WTC11 (cell line): ENCODE measurements around the gene GALT. TPM values are rescaled to one million over a fixed set of nuclear protein-coding genes. Genes with fewer than 3 reads are reported as not detected.

ENCODE experiments used
- ATF1 ChIP-seq: sonication (generic); formaldehyde crosslinking; IDR thresholded peaks from 2 replicates; pipeline ENCODE4 v1.8.1; 2023; ENCODE audit warnings: mild to moderate bottlenecking, moderate library complexity, missing genetic modification reagents
- ELF4 ChIP-seq: sonication (generic); formaldehyde crosslinking; IDR thresholded peaks from 2 replicates; pipeline ENCODE4 v1.8.1; 2022; ENCODE audit warnings: low read depth, mild to moderate bottlenecking, moderate library complexity, missing genetic modification reagents
- EMX1 ChIP-seq: fragments of 250-450 bp; sonication (Bioruptor Pico); IDR thresholded peaks from 2 replicates; pipeline ENCODE4 v1.8.0; 2021; ENCODE audit warnings: mild to moderate bottlenecking
- ESRRA ChIP-seq: sonication (generic); formaldehyde crosslinking; IDR thresholded peaks from 2 replicates; pipeline ENCODE4 v1.8.1; 2022; ENCODE audit warnings: mild to moderate bottlenecking, missing genetic modification reagents, borderline replicate concordance
- ETV6 ChIP-seq: sonication (generic); formaldehyde crosslinking; IDR thresholded peaks from 2 replicates; pipeline ENCODE4 v1.8.1; 2022; ENCODE audit warnings: mild to moderate bottlenecking, missing genetic modification reagents
- FOXK1 ChIP-seq: sonication (generic); formaldehyde crosslinking; IDR thresholded peaks from 2 replicates; pipeline ENCODE4 v1.8.0; 2022; ENCODE audit warnings: mild to moderate bottlenecking, moderate library complexity, missing genetic modification reagents
- GABPB1 ChIP-seq: sonication (generic); formaldehyde crosslinking; IDR thresholded peaks from 2 replicates; pipeline ENCODE4 v1.8.1; 2023; ENCODE audit warnings: mild to moderate bottlenecking, missing genetic modification reagents
- GRHL2 ChIP-seq: fragments of 250-450 bp; sonication (Bioruptor Pico); IDR thresholded peaks from 2 replicates; pipeline ENCODE4 v1.8.0; 2022; ENCODE audit warnings: mild to moderate bottlenecking, moderate library complexity; ENCODE audit not compliant: insufficient replicate concordance, severe bottlenecking
- IRF2 ChIP-seq: sonication (generic); formaldehyde crosslinking; IDR thresholded peaks from 2 replicates; pipeline ENCODE4 v1.8.0; 2022; ENCODE audit warnings: low read depth, missing genetic modification reagents, borderline replicate concordance
- JAZF1 ChIP-seq: fragments of 250-450 bp; sonication (Bioruptor Pico); IDR thresholded peaks from 2 replicates; pipeline ENCODE4 v1.9.0; 2021; ENCODE audit warnings: moderate library complexity, mild to moderate bottlenecking, inconsistent platforms
- MXD4 ChIP-seq: fragments of 250-450 bp; sonication (Bioruptor Pico); IDR thresholded peaks from 2 replicates; pipeline ENCODE4 v1.8.0; 2021; ENCODE audit warnings: mild to moderate bottlenecking, moderate library complexity, borderline replicate concordance
- NFE2L1 ChIP-seq: sonication (generic); formaldehyde crosslinking; IDR thresholded peaks from 2 replicates; pipeline ENCODE4 v1.8.1; 2023; ENCODE audit warnings: missing genetic modification reagents
- NFYB ChIP-seq: sonication (generic); formaldehyde crosslinking; conservative IDR thresholded peaks from 2 replicates; pipeline ENCODE4 v1.8.0; 2022; ENCODE audit warnings: low read depth, missing genetic modification reagents
- NR1H2 ChIP-seq: sonication (generic); formaldehyde crosslinking; IDR thresholded peaks from 2 replicates; pipeline ENCODE4 v1.9.0; 2021; ENCODE audit warnings: mild to moderate bottlenecking, moderate library complexity, missing genetic modification reagents
- OVOL2 ChIP-seq: fragments of 250-450 bp; sonication (Bioruptor Pico); IDR thresholded peaks from 2 replicates; pipeline ENCODE4 v1.9.0; 2021; ENCODE audit warnings: mild to moderate bottlenecking, borderline replicate concordance
- PRRX2 ChIP-seq: fragments of 250-450 bp; sonication (Bioruptor Pico); IDR thresholded peaks from 2 replicates; pipeline ENCODE4 v1.8.0; 2021; ENCODE audit warnings: mild to moderate bottlenecking
- RORB ChIP-seq: fragments of 250-450 bp; sonication (Bioruptor Pico); IDR thresholded peaks from 2 replicates; pipeline ENCODE4 v1.9.0; 2021; ENCODE audit warnings: mild to moderate bottlenecking
- SOX15 ChIP-seq: fragments of 250-450 bp; sonication (Bioruptor Pico); IDR thresholded peaks from 2 replicates; pipeline ENCODE4 v1.9.0; 2021; ENCODE audit warnings: mild to moderate bottlenecking
- ZBTB21 ChIP-seq: sonication (generic); formaldehyde crosslinking; IDR thresholded peaks from 2 replicates; pipeline ENCODE4 v1.8.1; 2023; ENCODE audit warnings: mild to moderate bottlenecking, missing genetic modification reagents, borderline replicate concordance
- ZNF232 ChIP-seq: sonication (generic); formaldehyde crosslinking; IDR thresholded peaks from 2 replicates; pipeline ENCODE4 v1.8.0; 2022; ENCODE audit warnings: mild to moderate bottlenecking, missing genetic modification reagents
- ZNF396 ChIP-seq: fragments of 250-450 bp; sonication (Bioruptor Pico); IDR thresholded peaks from 2 replicates; pipeline ENCODE4 v1.8.0; 2021; ENCODE audit warnings: mild to moderate bottlenecking, moderate library complexity, borderline replicate concordance
- total RNA-seq: library from RNA; stranded (reverse); gene quantifications from 3 replicates; pipeline ENCODE4 v1.2.3, GENCODE V29; 2021
- TF ChIP-seq, protein P1 (sequence below): sonication (generic); formaldehyde crosslinking; IDR thresholded peaks from 2 replicates; pipeline ENCODE4 v1.8.1; 2022; ENCODE audit warnings: mild to moderate bottlenecking, moderate library complexity, missing genetic modification reagents
- TF ChIP-seq, protein P2 (sequence below): fragments of 250-450 bp; sonication (Bioruptor Pico); conservative IDR thresholded peaks from 2 replicates; pipeline ENCODE4 v1.9.0; 2021; ENCODE audit warnings: mild to moderate bottlenecking
- TF ChIP-seq, protein P3 (sequence below): fragments of 250-450 bp; sonication (Bioruptor Pico); IDR thresholded peaks from 2 replicates; pipeline ENCODE4 v1.9.0; 2021; ENCODE audit warnings: mild to moderate bottlenecking
- TF ChIP-seq, protein P4 (sequence below): sonication (generic); formaldehyde crosslinking; IDR thresholded peaks from 2 replicates; pipeline ENCODE4 v1.8.1; 2023; ENCODE audit warnings: mild to moderate bottlenecking, missing genetic modification reagents, moderate library complexity
- TF ChIP-seq, protein P5 (sequence below): sonication (generic); formaldehyde crosslinking; IDR thresholded peaks from 2 replicates; pipeline ENCODE4 v1.8.1; 2022; ENCODE audit warnings: mild to moderate bottlenecking, missing genetic modification reagents, moderate library complexity, borderline replicate concordance
- TF ChIP-seq, protein P6 (sequence below): sonication (generic); formaldehyde crosslinking; IDR thresholded peaks from 2 replicates; pipeline ENCODE4 v1.8.0; 2022; ENCODE audit warnings: mild to moderate bottlenecking, missing genetic modification reagents
- TF ChIP-seq, protein P7 (sequence below): sonication (generic); formaldehyde crosslinking; IDR thresholded peaks from 2 replicates; pipeline ENCODE4 v1.8.0; 2022; ENCODE audit warnings: mild to moderate bottlenecking, missing genetic modification reagents
- TF ChIP-seq, protein P8 (sequence below): sonication (generic); formaldehyde crosslinking; IDR thresholded peaks from 2 replicates; pipeline ENCODE4 v1.8.0; 2022; ENCODE audit warnings: mild to moderate bottlenecking, missing genetic modification reagents
- TF ChIP-seq, protein P9 (sequence below): sonication (generic); formaldehyde crosslinking; IDR thresholded peaks from 2 replicates; pipeline ENCODE4 v1.8.0; 2023; ENCODE audit warnings: missing genetic modification reagents

Gene GALT
- total RNA-seq, 1 experiment from 2014 or later, result 39.7 TPM

DNA sequence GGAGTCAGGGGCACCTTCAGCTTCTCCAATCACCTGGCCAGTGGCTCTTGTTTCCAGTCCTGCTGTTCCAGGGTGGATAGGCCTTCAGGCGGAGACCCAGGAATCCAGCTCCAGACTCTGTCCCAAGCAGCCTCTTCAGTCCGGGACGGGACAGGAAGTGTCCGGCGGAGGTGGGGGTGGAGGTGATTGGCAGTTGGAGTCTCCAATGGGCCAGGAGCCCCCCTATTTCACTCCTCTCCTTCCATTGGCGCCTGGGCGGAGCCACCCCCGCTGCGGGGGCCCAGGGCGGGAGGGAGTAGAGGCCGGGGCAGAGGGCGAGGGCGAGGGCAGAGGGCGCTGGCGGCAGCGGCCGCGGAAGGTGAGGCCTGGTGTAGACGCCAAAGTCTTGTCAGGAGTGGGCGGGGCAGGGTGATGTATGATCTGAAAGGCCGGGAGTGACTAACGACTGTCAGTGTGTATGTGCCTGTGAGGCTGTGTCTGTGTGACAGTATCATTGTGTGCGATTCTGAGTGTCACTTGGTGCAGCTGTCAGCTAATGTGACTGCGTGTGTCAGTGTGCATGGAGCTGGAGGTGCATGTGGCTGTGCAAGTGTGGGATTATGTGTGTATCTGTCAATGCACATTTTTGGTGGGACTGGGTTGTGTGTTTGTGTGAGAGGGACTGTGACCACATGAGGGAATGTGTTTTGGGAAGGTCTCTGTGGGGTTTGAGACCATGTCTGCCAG is 5.6 kb downstream of the GALT start, which contains the start of gene IL11RA (continued):
- TF ChIP-seq, protein P1, sequence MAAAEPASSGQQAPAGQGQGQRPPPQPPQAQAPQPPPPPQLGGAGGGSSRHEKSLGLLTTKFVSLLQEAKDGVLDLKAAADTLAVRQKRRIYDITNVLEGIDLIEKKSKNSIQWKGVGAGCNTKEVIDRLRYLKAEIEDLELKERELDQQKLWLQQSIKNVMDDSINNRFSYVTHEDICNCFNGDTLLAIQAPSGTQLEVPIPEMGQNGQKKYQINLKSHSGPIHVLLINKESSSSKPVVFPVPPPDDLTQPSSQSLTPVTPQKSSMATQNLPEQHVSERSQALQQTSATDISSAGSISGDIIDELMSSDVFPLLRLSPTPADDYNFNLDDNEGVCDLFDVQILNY (CRISPR knock-in tag), result no peak
- no peak for TF ChIP-seq ATF1 (CRISPR knock-in tag)
- TF ChIP-seq GABPB1 (CRISPR knock-in tag), result peak; percentile 63
- TF ChIP-seq, protein P2, sequence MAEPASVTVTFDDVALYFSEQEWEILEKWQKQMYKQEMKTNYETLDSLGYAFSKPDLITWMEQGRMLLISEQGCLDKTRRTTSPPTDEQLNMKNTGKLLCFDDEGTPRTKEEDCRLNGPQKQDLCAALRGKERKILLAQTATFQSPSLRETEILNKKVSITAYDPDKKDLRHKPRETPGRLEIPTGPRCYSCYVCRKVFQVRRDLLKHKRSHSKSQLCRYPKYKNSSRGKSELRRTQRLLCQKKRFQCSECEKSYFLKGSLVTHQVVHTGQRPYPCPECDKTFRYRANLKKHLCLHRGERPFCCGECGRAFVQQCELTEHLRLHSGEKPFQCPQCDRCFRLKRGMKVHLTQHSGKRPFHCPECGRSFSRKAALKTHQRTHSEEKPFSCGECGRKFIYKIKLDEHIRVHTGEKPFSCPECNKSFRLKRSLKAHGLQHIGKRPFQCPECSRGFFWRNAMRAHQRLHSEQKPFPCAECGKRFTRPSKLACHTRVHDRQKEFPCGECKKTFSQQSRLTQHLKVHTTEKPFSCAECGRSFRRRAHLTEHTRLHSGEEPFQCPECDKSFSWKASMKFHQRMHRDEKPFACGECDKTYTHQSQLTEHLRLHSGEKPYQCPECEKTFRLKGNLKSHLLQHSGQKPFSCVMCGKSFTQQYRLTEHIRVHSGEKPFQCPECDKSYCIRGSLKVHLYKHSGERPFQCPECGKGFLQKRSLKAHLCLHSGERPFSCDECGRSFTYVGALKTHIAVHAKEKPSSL (CRISPR knock-in tag), result no peak
- no peak for TF ChIP-seq NR1H2 (CRISPR knock-in tag)
- no peak for TF ChIP-seq ESRRA (CRISPR knock-in tag)
- no peak for TF ChIP-seq ZNF396 (CRISPR knock-in tag)
- no peak for TF ChIP-seq ELF4 (CRISPR knock-in tag)
- TF ChIP-seq, protein P3, sequence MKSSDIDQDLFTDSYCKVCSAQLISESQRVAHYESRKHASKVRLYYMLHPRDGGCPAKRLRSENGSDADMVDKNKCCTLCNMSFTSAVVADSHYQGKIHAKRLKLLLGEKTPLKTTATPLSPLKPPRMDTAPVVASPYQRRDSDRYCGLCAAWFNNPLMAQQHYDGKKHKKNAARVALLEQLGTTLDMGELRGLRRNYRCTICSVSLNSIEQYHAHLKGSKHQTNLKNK, result peak; percentile 26; the same call in 1 of the 2 replicates
- TF ChIP-seq, protein P4, sequence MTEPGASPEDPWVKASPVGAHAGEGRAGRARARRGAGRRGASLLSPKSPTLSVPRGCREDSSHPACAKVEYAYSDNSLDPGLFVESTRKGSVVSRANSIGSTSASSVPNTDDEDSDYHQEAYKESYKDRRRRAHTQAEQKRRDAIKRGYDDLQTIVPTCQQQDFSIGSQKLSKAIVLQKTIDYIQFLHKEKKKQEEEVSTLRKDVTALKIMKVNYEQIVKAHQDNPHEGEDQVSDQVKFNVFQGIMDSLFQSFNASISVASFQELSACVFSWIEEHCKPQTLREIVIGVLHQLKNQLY (CRISPR knock-in tag), result no peak
- TF ChIP-seq IRF2, result no peak
- 0 out of 2 replicates have a peak, but pooled peaks have one; percentile 24 for TF ChIP-seq FOXK1 (CRISPR knock-in tag)
- TF ChIP-seq JAZF1, result no peak
- 0 out of 2 replicates have a peak, but pooled peaks have one; percentile 47 for TF ChIP-seq ZBTB21 (CRISPR knock-in tag)
- TF ChIP-seq GRHL2 (CRISPR knock-in tag), result no peak
- 0 out of 2 replicates have a peak, but pooled peaks have one; percentile 64 for TF ChIP-seq EMX1 (CRISPR knock-in tag)
- TF ChIP-seq ZNF232, result no peak
- no peak; the same call in 1 of the 2 replicates for TF ChIP-seq PRRX2 (CRISPR knock-in tag)
- no peak for TF ChIP-seq NFE2L1
- TF ChIP-seq, protein P5, sequence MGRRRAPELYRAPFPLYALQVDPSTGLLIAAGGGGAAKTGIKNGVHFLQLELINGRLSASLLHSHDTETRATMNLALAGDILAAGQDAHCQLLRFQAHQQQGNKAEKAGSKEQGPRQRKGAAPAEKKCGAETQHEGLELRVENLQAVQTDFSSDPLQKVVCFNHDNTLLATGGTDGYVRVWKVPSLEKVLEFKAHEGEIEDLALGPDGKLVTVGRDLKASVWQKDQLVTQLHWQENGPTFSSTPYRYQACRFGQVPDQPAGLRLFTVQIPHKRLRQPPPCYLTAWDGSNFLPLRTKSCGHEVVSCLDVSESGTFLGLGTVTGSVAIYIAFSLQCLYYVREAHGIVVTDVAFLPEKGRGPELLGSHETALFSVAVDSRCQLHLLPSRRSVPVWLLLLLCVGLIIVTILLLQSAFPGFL, result no peak
- TF ChIP-seq, protein P6, sequence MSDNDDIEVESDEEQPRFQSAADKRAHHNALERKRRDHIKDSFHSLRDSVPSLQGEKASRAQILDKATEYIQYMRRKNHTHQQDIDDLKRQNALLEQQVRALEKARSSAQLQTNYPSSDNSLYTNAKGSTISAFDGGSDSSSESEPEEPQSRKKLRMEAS (CRISPR knock-in tag), result no peak
- TF ChIP-seq ETV6, result no peak
- TF ChIP-seq RORB (CRISPR knock-in tag), result no peak
- TF ChIP-seq NFYB (CRISPR knock-in tag), result peak; percentile 81
- TF ChIP-seq MXD4 (CRISPR knock-in tag), result no peak
- TF ChIP-seq, protein P7, sequence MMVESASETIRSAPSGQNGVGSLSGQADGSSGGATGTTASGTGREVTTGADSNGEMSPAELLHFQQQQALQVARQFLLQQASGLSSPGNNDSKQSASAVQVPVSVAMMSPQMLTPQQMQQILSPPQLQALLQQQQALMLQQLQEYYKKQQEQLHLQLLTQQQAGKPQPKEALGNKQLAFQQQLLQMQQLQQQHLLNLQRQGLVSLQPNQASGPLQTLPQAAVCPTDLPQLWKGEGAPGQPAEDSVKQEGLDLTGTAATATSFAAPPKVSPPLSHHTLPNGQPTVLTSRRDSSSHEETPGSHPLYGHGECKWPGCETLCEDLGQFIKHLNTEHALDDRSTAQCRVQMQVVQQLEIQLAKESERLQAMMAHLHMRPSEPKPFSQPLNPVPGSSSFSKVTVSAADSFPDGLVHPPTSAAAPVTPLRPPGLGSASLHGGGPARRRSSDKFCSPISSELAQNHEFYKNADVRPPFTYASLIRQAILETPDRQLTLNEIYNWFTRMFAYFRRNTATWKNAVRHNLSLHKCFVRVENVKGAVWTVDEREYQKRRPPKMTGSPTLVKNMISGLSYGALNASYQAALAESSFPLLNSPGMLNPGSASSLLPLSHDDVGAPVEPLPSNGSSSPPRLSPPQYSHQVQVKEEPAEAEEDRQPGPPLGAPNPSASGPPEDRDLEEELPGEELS (CRISPR knock-in tag), result 0 out of 2 replicates have a peak, but pooled peaks have one; percentile 22
- no peak for TF ChIP-seq SOX15 (CRISPR knock-in tag)
- TF ChIP-seq OVOL2, result no peak
- TF ChIP-seq, protein P8, sequence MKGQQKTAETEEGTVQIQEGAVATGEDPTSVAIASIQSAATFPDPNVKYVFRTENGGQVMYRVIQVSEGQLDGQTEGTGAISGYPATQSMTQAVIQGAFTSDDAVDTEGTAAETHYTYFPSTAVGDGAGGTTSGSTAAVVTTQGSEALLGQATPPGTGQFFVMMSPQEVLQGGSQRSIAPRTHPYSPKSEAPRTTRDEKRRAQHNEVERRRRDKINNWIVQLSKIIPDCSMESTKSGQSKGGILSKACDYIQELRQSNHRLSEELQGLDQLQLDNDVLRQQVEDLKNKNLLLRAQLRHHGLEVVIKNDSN (CRISPR knock-in tag), result no peak
- TF ChIP-seq, protein P9, sequence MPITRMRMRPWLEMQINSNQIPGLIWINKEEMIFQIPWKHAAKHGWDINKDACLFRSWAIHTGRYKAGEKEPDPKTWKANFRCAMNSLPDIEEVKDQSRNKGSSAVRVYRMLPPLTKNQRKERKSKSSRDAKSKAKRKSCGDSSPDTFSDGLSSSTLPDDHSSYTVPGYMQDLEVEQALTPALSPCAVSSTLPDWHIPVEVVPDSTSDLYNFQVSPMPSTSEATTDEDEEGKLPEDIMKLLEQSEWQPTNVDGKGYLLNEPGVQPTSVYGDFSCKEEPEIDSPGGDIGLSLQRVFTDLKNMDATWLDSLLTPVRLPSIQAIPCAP (CRISPR knock-in tag), result no peak
